IMR-90 (cell line): ENCODE measurements around the gene PIP4K2B. TPM values are rescaled to one million over a fixed set of nuclear protein-coding genes. Genes with fewer than 3 reads are reported as not detected.

Source experiments
- ATAC-seq: fragments of 200-7000 bp; cut with Tn5 transposase; 2 replicates; pipeline ENCODE4 v1.9.1; 2020; ENCODE audit warnings: low read depth, mild to moderate bottlenecking, moderate library complexity
- BruUV-seq: library from RNA; stranded (reverse); fragments of 400-500 nt; replicated peaks from 2 replicates; lab custom pipeline; 2021; lab: Mats Ljungman, UMichigan
- CTCF ChIA-PET: fragments of 300-600 bp; formaldehyde crosslinking; extraction: SDS; loops from one replicate; lab custom pipeline; 2021; ENCODE audit warnings: antibody characterized with exemption; lab: Yijun Ruan, JAX
- POLR2A ChIA-PET: fragments of 300-600 bp; sonication (Branson Sonifier 250); formaldehyde crosslinking; loops from one replicate; lab custom pipeline; 2022; ENCODE audit warnings: antibody characterized with exemption; ENCODE audit not compliant: unreplicated experiment; lab: Charles Lee
- DNase-seq: peaks from one replicate; pipeline ENCODE4 v3.0.0; 2013
- H2AFZ ChIP-seq: replicated peaks from 2 replicates; pipeline ENCODE3; 2013; ENCODE audit warnings: low read length, mild to moderate bottlenecking; ENCODE audit not compliant: poor library complexity
- H2AK5ac ChIP-seq: 2 replicates; pipeline ENCODE4 v1.6.1; 2013; ENCODE audit warnings: low read depth, low read length, inconsistent platforms
- H2AK9ac ChIP-seq: replicated peaks from 2 replicates; pipeline ENCODE3; 2013; ENCODE audit warnings: mild to moderate bottlenecking, low read depth, low read length, moderate library complexity; ENCODE audit not compliant: poor library complexity
- H2BK120ac ChIP-seq: 2 replicates; pipeline ENCODE4 v1.6.1; 2013; ENCODE audit warnings: low read depth, low read length, inconsistent platforms
- H2BK15ac ChIP-seq: 3 replicates; pipeline ENCODE4 v1.6.1; 2013; ENCODE audit warnings: low read depth, low read length, inconsistent platforms
- H2BK20ac ChIP-seq: 2 replicates; pipeline ENCODE4 v1.6.1; 2013; ENCODE audit warnings: low read depth, mild to moderate bottlenecking, inconsistent platforms, low read length, moderate library complexity
- H2BK5ac ChIP-seq: 2 replicates; pipeline ENCODE4 v1.6.1; 2013; ENCODE audit warnings: mild to moderate bottlenecking, low read depth, low read length, inconsistent platforms; ENCODE audit not compliant: poor library complexity, severe bottlenecking
- H3K14ac ChIP-seq: replicated peaks from 2 replicates; pipeline ENCODE4 v1.6.1; 2013; ENCODE audit warnings: low read depth, low read length, inconsistent platforms
- H3K18ac ChIP-seq: 2 replicates; pipeline ENCODE4 v1.6.1; 2013; ENCODE audit warnings: low read depth, low read length, control low read depth
- H3K23ac ChIP-seq: 2 replicates; pipeline ENCODE4 v1.6.1; 2013; ENCODE audit warnings: low read depth, low read length, inconsistent platforms
- H3K27ac ChIP-seq: 2 replicates; pipeline ENCODE4 v1.5.1; 2013; ENCODE audit warnings: mild to moderate bottlenecking, control low read depth, low read length; ENCODE audit not compliant: insufficient read depth
- H3K27me3 ChIP-seq: 2 replicates; pipeline ENCODE4 v1.6.1; 2013; ENCODE audit warnings: low read length; ENCODE audit not compliant: control insufficient read depth, insufficient read depth
- H3K36me3 ChIP-seq: 2 replicates; pipeline ENCODE4 v1.6.1; 2013; ENCODE audit warnings: low read length, mixed read lengths; ENCODE audit not compliant: control insufficient read depth, insufficient read depth
- H3K4ac ChIP-seq: 2 replicates; pipeline ENCODE4 v1.6.1; 2013; ENCODE audit warnings: low read depth, low read length, inconsistent platforms
- H3K4me1 ChIP-seq: 2 replicates; pipeline ENCODE4 v1.6.1; 2013; ENCODE audit warnings: low read length, mixed read lengths; ENCODE audit not compliant: control insufficient read depth, insufficient read depth
- H3K4me2 ChIP-seq: 2 replicates; pipeline ENCODE4 v1.6.1; 2013; ENCODE audit warnings: low read depth, mild to moderate bottlenecking, control low read depth, low read length, moderate library complexity
- H3K4me3 ChIP-seq: 2 replicates; pipeline ENCODE4 v1.5.1; 2013; ENCODE audit warnings: low read depth, mild to moderate bottlenecking, control low read depth, low read length, moderate library complexity; ENCODE audit not compliant: insufficient read depth
- H3K56ac ChIP-seq: 2 replicates; pipeline ENCODE4 v1.6.1; 2013; ENCODE audit warnings: low read length, inconsistent platforms; ENCODE audit not compliant: insufficient read depth; ENCODE audit errors: extremely low read depth
- H3K79me1 ChIP-seq, 2 experiments: 2 replicates each; pipeline ENCODE4 v1.6.1; 2013; ENCODE audit warnings: low read length in 2 of 2, inconsistent platforms in 1 of 2, low read depth in 1 of 2
- H3K9ac ChIP-seq: 2 replicates; pipeline ENCODE4 v1.6.1; 2013; ENCODE audit warnings: low read depth, low read length, control low read depth
- H3K9me1 ChIP-seq: 2 replicates; pipeline ENCODE4 v1.6.1; 2013; ENCODE audit warnings: low read length, inconsistent platforms; ENCODE audit not compliant: insufficient read depth
- H3K9me3 ChIP-seq: 2 replicates; pipeline ENCODE4 v1.6.1; 2013; ENCODE audit warnings: low read length; ENCODE audit not compliant: control insufficient read depth, insufficient read depth
- H4K20me1 ChIP-seq: 2 replicates; pipeline ENCODE4 v1.6.1; 2013; ENCODE audit warnings: low read length, inconsistent platforms; ENCODE audit not compliant: insufficient read depth
- H4K5ac ChIP-seq: 2 replicates; pipeline ENCODE4 v1.6.1; 2013; ENCODE audit warnings: mild to moderate bottlenecking, low read depth, low read length, control low read depth
- H4K8ac ChIP-seq, 2 experiments: 2 replicates each; pipeline ENCODE4 v1.6.1; 2013; ENCODE audit warnings: low read depth in 2 of 2, low read length in 2 of 2, control low read depth in 1 of 2, inconsistent platforms in 1 of 2
- H4K91ac ChIP-seq: 2 replicates; pipeline ENCODE4 v1.6.1; 2013; ENCODE audit warnings: low read depth, low read length, inconsistent platforms; ENCODE audit not compliant: insufficient read depth
- BHLHE40 ChIP-seq: fragments of 150-350 bp; IDR thresholded peaks from 2 replicates; pipeline ENCODE4 v1.6.1; 2016; ENCODE audit warnings: mild to moderate bottlenecking, low read depth, low read length
- CEBPB ChIP-seq: IDR thresholded peaks from 2 replicates; pipeline ENCODE4 v1.6.1; 2012; ENCODE audit warnings: low read depth, low read length, improper control_type of control experiment
- CHD1 ChIP-seq: IDR thresholded peaks from 2 replicates; pipeline ENCODE4 v1.6.1; 2012; ENCODE audit warnings: low read depth, low read length, improper control_type of control experiment
- FOS ChIP-seq: fragments of 150-350 bp; IDR thresholded peaks from 2 replicates; pipeline ENCODE4 v1.6.1; 2016; ENCODE audit warnings: low read depth, low read length
- MAFK ChIP-seq: IDR thresholded peaks from 2 replicates; pipeline ENCODE4 v1.6.1; 2012; ENCODE audit warnings: low read depth, low read length, improper control_type of control experiment
- MAZ ChIP-seq: IDR thresholded peaks from 2 replicates; pipeline ENCODE4 v1.6.1; 2012; ENCODE audit warnings: low read depth, mild to moderate bottlenecking, low read length, improper control_type of control experiment, moderate library complexity, borderline replicate concordance
- MXI1 ChIP-seq: IDR thresholded peaks from 2 replicates; pipeline ENCODE4 v1.6.1; 2012; ENCODE audit warnings: low read depth, mild to moderate bottlenecking, low read length, moderate library complexity, borderline replicate concordance
- NFE2L2 ChIP-seq: fragments of 150-350 bp; IDR thresholded peaks from 2 replicates; pipeline ENCODE4 v1.6.1; 2016; ENCODE audit warnings: low read depth, mild to moderate bottlenecking, low read length
- POLR2A ChIP-seq: IDR thresholded peaks from 2 replicates; pipeline ENCODE4 v1.6.1; 2012; ENCODE audit warnings: mild to moderate bottlenecking, low read depth, low read length
- RAD21 ChIP-seq: IDR thresholded peaks from 2 replicates; pipeline ENCODE4 v1.6.1; 2012; ENCODE audit warnings: low read length, improper control_type of control experiment
- RCOR1 ChIP-seq: IDR thresholded peaks from 2 replicates; pipeline ENCODE4 v1.6.1; 2012; ENCODE audit warnings: mild to moderate bottlenecking, low read length, improper control_type of control experiment; ENCODE audit not compliant: insufficient replicate concordance
- RFX5 ChIP-seq: IDR thresholded peaks from 2 replicates; pipeline ENCODE4 v1.8.0; 2012; ENCODE audit warnings: low read depth, mild to moderate bottlenecking, low read length, moderate library complexity
- SMC3 ChIP-seq: fragments of 150-350 bp; IDR thresholded peaks from 2 replicates; pipeline ENCODE4 v1.6.1; 2016; ENCODE audit warnings: low read depth, mild to moderate bottlenecking, antibody characterized with exemption, low read length, moderate library complexity
- WGBS, 2 experiments: methylation state at CpG; one replicate each; pipeline versions ENCODE4 v1.1.5 to v1.1.7; 2013; ENCODE audit warnings: missing lambda C conversion rate in 2 of 2; ENCODE audit not compliant: insufficient read length in 1 of 2; ENCODE audit errors: extremely low coverage in 2 of 2; 5-methylcytosine and 5-hydroxymethylcytosine counted together
- dilution Hi-C: fragments of 300-500 bp; cut with HindIII; formaldehyde crosslinking; loops from one replicate; pipeline ENCODE4 v1.14.3; 2018; ENCODE audit warnings: low sequenced_read_pairs; ENCODE audit not compliant: unreplicated experiment
- in situ Hi-C: fragments of 300-500 bp; cut with MboI; formaldehyde crosslinking; loops from 3 replicates; pipeline ENCODE4 v1.14.3; 2019; ENCODE audit warnings: low sequenced_read_pairs, inconsistent platforms, mixed read lengths
- intact Hi-C: fragments of 100-400 bp; cut with micrococcal nuclease; formaldehyde crosslinking; loops from 2 replicates; pipeline ENCODE4 v1.10.0; 2022
- polyA plus RNA-seq, 3 experiments: library from polyadenylated mRNA; depleted of rRNA; stranded (reverse); fragments of >200 nt; gene quantifications; 2 replicates each; pipeline ENCODE4 v1.2.3, GENCODE V29; 2012; ENCODE audit warnings: low replicate concordance in 1 of 3
- total RNA-seq: library from RNA; depleted of rRNA; stranded (reverse); fragments of >200 nt; gene quantifications from 2 replicates; pipeline ENCODE4 v1.2.3, GENCODE V29; 2012
- TF ChIP-seq, protein P1 (sequence below): conservative IDR thresholded peaks from 2 replicates; pipeline ENCODE4 v1.5.1; 2012; ENCODE audit warnings: mild to moderate bottlenecking, low read depth, low read length, improper control_type of control experiment
- TF ChIP-seq, protein P2 (sequence below): fragments of 150-350 bp; IDR thresholded peaks from 2 replicates; pipeline ENCODE4 v1.6.1; 2016; ENCODE audit warnings: low read depth, mild to moderate bottlenecking, low read length, moderate library complexity, borderline replicate concordance
- TF ChIP-seq, protein P3 (sequence below): fragments of 150-350 bp; IDR thresholded peaks from 2 replicates; pipeline ENCODE4 v1.6.1; 2017; ENCODE audit warnings: mild to moderate bottlenecking, antibody characterized with exemption, low read length, low read depth

PIP4K2B gene
- total and polyA plus RNA-seq, 2 of the 4 experiments (the other 2 are of a cell fraction), result 40.0 to 40.2 TPM

DNA sequence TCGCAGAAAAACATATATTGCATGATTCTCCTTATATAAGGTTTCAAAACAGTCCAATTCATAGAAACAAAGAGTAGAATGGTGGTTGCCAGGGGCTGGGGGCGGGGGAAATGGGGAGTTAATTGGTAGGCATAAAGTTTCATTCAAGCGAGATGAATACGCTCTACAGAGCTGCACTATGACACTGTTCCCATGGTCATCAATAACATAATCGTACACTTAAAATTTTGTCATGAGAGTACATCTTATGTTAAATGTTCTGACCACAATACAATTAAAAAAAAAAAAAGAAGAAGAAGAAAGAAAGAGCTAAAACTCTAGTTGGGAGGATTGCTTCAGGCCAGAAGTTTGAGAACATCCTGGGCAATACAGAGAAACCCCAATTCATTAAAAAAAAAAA is 5.1 kb downstream of the PIP4K2B start:
- H4K91ac ChIP-seq, result no peak overlapping the region
- DNase-seq, result no peak
- in situ Hi-C loops, result no loop called here
- no peak overlapping the region for H2AK5ac ChIP-seq
- H4K8ac ChIP-seq, result no peak overlapping the region
- H2BK120ac ChIP-seq, result no peak overlapping the region
- no peak overlapping the region for H2BK20ac ChIP-seq
- CTCF ChIA-PET, result no interaction called here
- no peak overlapping the region for H3K9ac ChIP-seq
- intact Hi-C loops, result no loop called here
- TF ChIP-seq MAZ (no peak), CHD1 (no peak), CEBPB (no peak), NFE2L2 (no peak), FOS (no peak), POLR2A (no peak), RAD21 (no peak), SMC3 (no peak), RFX5 (no peak), MAFK (no peak), RCOR1 (no peak), BHLHE40 (no peak), MXI1 (no peak)
- TF ChIP-seq, protein P1, sequence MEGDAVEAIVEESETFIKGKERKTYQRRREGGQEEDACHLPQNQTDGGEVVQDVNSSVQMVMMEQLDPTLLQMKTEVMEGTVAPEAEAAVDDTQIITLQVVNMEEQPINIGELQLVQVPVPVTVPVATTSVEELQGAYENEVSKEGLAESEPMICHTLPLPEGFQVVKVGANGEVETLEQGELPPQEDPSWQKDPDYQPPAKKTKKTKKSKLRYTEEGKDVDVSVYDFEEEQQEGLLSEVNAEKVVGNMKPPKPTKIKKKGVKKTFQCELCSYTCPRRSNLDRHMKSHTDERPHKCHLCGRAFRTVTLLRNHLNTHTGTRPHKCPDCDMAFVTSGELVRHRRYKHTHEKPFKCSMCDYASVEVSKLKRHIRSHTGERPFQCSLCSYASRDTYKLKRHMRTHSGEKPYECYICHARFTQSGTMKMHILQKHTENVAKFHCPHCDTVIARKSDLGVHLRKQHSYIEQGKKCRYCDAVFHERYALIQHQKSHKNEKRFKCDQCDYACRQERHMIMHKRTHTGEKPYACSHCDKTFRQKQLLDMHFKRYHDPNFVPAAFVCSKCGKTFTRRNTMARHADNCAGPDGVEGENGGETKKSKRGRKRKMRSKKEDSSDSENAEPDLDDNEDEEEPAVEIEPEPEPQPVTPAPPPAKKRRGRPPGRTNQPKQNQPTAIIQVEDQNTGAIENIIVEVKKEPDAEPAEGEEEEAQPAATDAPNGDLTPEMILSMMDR, result no peak
- TF ChIP-seq, protein P2, sequence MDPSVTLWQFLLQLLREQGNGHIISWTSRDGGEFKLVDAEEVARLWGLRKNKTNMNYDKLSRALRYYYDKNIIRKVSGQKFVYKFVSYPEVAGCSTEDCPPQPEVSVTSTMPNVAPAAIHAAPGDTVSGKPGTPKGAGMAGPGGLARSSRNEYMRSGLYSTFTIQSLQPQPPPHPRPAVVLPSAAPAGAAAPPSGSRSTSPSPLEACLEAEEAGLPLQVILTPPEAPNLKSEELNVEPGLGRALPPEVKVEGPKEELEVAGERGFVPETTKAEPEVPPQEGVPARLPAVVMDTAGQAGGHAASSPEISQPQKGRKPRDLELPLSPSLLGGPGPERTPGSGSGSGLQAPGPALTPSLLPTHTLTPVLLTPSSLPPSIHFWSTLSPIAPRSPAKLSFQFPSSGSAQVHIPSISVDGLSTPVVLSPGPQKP, result no peak
- TF ChIP-seq, protein P3, sequence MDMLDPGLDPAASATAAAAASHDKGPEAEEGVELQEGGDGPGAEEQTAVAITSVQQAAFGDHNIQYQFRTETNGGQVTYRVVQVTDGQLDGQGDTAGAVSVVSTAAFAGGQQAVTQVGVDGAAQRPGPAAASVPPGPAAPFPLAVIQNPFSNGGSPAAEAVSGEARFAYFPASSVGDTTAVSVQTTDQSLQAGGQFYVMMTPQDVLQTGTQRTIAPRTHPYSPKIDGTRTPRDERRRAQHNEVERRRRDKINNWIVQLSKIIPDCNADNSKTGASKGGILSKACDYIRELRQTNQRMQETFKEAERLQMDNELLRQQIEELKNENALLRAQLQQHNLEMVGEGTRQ, result no peak
- no peak overlapping the region for H3K18ac ChIP-seq
- H2BK15ac ChIP-seq, result no peak overlapping the region
- H3K9me1 ChIP-seq, result peaks cover 24% of the 10 kb centered on the region
- no peak overlapping the region for H3K27ac ChIP-seq
- no peak overlapping the region for H3K4me3 ChIP-seq
- H3K23ac ChIP-seq, result no peak overlapping the region
- H2AFZ ChIP-seq, result no peak overlapping the region
- H3K56ac ChIP-seq, result no peak overlapping the region
- BruUV-seq, result no TSS peak
- no CpG with 5 or more reads among the region's 5 CpGs for WGBS, 2 experiments
- ATAC-seq, result no peak
- H3K36me3 ChIP-seq, result peaks cover 14% of the 10 kb centered on the region
- peaks cover 21 to 83% of the 10 kb centered on the region in 2 experiments for H3K79me1 ChIP-seq
- no peak overlapping the region for H2BK5ac ChIP-seq
- no peak overlapping the region for H2AK9ac ChIP-seq
- H3K4me1 ChIP-seq, result peaks cover 20% of the 10 kb centered on the region
- POLR2A ChIA-PET, result interaction anchor here (0.6 kb wide), 1 partner anchor 46 kb away, joined by 3 read pairs; the partner anchor contains the start of gene PCGF2
- H3K4me2 ChIP-seq, result no peak overlapping the region
- dilution Hi-C loops, result no loop called here
- peaks cover 59% of the 10 kb centered on the region for H4K20me1 ChIP-seq
- no peaks in the 10 kb centered on the region for H3K27me3 ChIP-seq
- H3K14ac ChIP-seq, result no peak overlapping the region
- H3K9me3 ChIP-seq, result no peaks in the 10 kb centered on the region
- H4K5ac ChIP-seq, result no peak overlapping the region
- no peak overlapping the region for H3K4ac ChIP-seq
